Stomach (tissue), 9 donors: ENCODE results near the gene PSMD1. TPM values are rescaled to one million over a fixed set of nuclear protein-coding genes. Genes with fewer than 3 reads are reported as not detected.
A peak's percentile ranks its signal among the peaks of the same experiment; 100 is the strongest.

Experiments used
- DNase-seq, 2 donors: peaks; one replicate each; pipeline versions ENCODE4 v3.0.0 to v3.0.0-alpha.2; 2013 to 2019
- H3K27ac ChIP-seq, 5 donors: fragments of 200-600 bp in 4 of 5; sonication (generic) in 4 of 5; one replicate each; pipeline ENCODE4 v1.5.1; 2013 to 2019; ENCODE audit warnings: mild to moderate bottlenecking in 1 of 5, moderate library complexity in 1 of 5
- H3K27me3 ChIP-seq, 3 donors: fragments of 200-600 bp; sonication (generic); one replicate each; pipeline ENCODE4 v1.5.1; 2017 to 2019; ENCODE audit warnings: mixed run types in 1 of 3
- H3K36me3 ChIP-seq, 4 donors: fragments of 200-600 bp; sonication (generic); 1 replicate in 3 of 4; 2 replicates in 1 of 4; pipeline ENCODE4 v1.5.1; 2016 to 2019
- H3K4me1 ChIP-seq, 4 donors: fragments of 200-600 bp; sonication (generic); one replicate each; pipeline ENCODE4 v1.5.1; 2016 to 2019
- H3K4me3 ChIP-seq, 4 donors: fragments of 200-600 bp; sonication (generic) in 3 of 4; one replicate each; pipeline ENCODE4 v1.5.1; 2016 to 2019; ENCODE audit warnings: mild to moderate bottlenecking in 1 of 4
- H3K9me3 ChIP-seq, 4 donors: fragments of 200-600 bp; sonication (generic); one replicate each; pipeline ENCODE4 v1.5.1; 2016 to 2019
- EP300 ChIP-seq: sonication (generic); formaldehyde crosslinking; IDR thresholded peaks from one replicate; pipeline ENCODE4 v1.6.1; 2017; ENCODE audit warnings: antibody characterized with exemption
- POLR2A ChIP-seq, 4 donors: fragments of 450-650 bp; IDR thresholded peaks; one replicate each; pipeline ENCODE4 v1.6.1; 2016; ENCODE audit warnings: antibody characterized with exemption in 4 of 4, control low read depth in 2 of 4, mild to moderate bottlenecking in 1 of 4, moderate library complexity in 1 of 4
- POLR2AphosphoS5 ChIP-seq, 3 donors: sonication (generic); formaldehyde crosslinking; IDR thresholded peaks; one replicate each; pipeline ENCODE4 v1.6.1; 2016; ENCODE audit warnings: antibody characterized with exemption in 3 of 3
- WGBS, 5 donors: extraction: QIAGEN DNeasy Blood & Tissue Kit in 3 of 5; methylation state at CpG; one replicate each; pipeline versions ENCODE4 v1.1.5 to v1.1.7; 2013 to 2018; 5-methylcytosine and 5-hydroxymethylcytosine counted together
- intact Hi-C: fragments of 100-400 bp; cut with DNase I; formaldehyde crosslinking; loops from one replicate; pipeline ENCODE4 v1.15.1; 2023; ENCODE audit warnings: low total_unique reads
- polyA plus RNA-seq, 3 donors: library from polyadenylated mRNA; stranded (reverse); fragments of 200-250 nt; gene quantifications; one replicate each; pipeline ENCODE4 v1.2.3, GENCODE V29; 2013
- total RNA-seq, 5 donors: library from RNA; depleted of rRNA; stranded (reverse); fragments of >200 nt; gene quantifications; one replicate each; pipeline versions ENCODE4 v1.1.0 to v1.2.3, GENCODE V29; 2014 to 2016
- TF ChIP-seq, protein P1 (sequence below), 7 experiments: fragments of 450-650 bp in 4 of 7; fragments of 200-600 bp in 3 of 7; sonication (generic) in 3 of 7; IDR thresholded peaks; one replicate each; pipeline ENCODE4 v1.5.1; 2016 to 2019; ENCODE audit warnings: antibody characterized with exemption in 7 of 7, control low read depth in 2 of 7, mild to moderate bottlenecking in 1 of 7
- donor health status: healthy with polysubstance abuse.
- donor health status: Bipolar disorder and iron deficiency.
- donor health status: healthy.

The PSMD1 gene
- total and polyA plus RNA-seq, 8 donors, result 31.9 to 96.4 (median 45.6) TPM

- Histone ChIP-seq H3K4me1 (peaks cover 17 to 57% (median 36%) of the 10 kb centered on the region in 4 donors), H3K4me3 (peak within 1 kb of the TSS; percentile 45 to 61 (median 53)), H3K27me3 (peaks cover 3 to 67% (median 19%) of the 10 kb centered on the region in 3 donors), H3K9me3 (no peaks in the 10 kb centered on the region), H3K36me3 (peaks cover 0 to 7% (median 0%) of the 10 kb centered on the region in 4 donors), H3K27ac (peak within 1 kb of the TSS in 4 of 5 donors; percentile 58 to 81 (median 68))
- DNase-seq, result peak in 1 of 2 donors; percentile 69
- 1 to 10% (median 2%) methylated on average over 4 to 61 of the region's 61 CpGs for WGBS, 5 donors
- no peak for TF ChIP-seq EP300
- TF ChIP-seq POLR2A (IDR thresholded peaks at IDR 0.05), result no peak
- TF ChIP-seq POLR2AphosphoS5 (IDR thresholded peaks at IDR 0.05), result no peak
- TF ChIP-seq, protein P1, sequence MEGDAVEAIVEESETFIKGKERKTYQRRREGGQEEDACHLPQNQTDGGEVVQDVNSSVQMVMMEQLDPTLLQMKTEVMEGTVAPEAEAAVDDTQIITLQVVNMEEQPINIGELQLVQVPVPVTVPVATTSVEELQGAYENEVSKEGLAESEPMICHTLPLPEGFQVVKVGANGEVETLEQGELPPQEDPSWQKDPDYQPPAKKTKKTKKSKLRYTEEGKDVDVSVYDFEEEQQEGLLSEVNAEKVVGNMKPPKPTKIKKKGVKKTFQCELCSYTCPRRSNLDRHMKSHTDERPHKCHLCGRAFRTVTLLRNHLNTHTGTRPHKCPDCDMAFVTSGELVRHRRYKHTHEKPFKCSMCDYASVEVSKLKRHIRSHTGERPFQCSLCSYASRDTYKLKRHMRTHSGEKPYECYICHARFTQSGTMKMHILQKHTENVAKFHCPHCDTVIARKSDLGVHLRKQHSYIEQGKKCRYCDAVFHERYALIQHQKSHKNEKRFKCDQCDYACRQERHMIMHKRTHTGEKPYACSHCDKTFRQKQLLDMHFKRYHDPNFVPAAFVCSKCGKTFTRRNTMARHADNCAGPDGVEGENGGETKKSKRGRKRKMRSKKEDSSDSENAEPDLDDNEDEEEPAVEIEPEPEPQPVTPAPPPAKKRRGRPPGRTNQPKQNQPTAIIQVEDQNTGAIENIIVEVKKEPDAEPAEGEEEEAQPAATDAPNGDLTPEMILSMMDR (IDR thresholded peaks at IDR 0.05), result no peak
- intact Hi-C loops, result no loop called here
Observed at GRCh38 chr2:231037202-231037730, 19.4 kb upstream of the PSMD1 start, which contains the start of gene C2orf72. C2orf72 (plus strand) TSS chr2:231037523; CDS start chr2:231037566, 43 bp downstream.

DNA sequence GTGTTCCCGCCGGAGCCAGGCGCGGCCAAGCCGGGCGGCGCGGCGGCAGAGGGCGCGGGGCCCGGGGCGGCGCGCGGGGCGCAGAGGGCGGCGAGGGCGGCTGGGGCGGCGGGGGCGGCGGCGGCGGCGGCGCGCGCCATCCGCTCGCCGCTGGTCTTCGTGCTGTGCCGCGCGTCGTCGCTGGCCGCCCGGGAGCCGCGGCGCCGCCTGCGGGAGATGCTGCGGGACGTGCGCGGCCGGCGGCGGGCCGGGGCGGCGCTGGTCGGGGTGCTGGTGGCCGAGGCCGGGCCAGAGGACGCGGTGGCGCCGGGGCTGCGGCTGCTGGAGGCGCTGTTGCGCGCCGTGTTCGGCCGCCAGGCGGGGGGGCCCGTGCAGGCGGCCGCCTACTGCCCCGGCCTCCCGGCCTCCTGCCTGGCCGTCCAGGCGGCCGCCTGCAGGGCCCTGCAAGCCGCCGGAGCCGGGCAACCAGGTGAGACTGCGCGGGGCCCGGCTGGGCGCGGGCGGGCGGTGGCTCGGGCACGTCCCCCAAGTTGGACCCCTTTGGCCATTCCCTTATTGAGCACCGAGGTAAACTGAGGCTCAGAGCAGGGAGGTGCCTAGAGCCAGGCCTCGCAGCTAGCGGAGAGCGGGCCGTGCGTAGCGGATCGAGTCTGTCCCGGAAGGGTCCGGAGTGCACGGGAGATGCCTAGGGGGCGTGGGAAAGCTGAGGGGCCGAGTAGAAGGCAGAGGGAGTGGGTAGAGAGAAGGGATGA, 18.8 kb upstream of the PSMD1 start:
- intact Hi-C loops, result no loop called here
- no peak for TF ChIP-seq POLR2AphosphoS5 (IDR thresholded peaks at IDR 0.05)
- TF ChIP-seq, protein P1 (IDR thresholded peaks at IDR 0.05), result peak in 1 of 7 experiments; percentile 9
- peaks cover 17 to 57% (median 36%) of the 10 kb centered on the region in 4 donors for H3K4me1 ChIP-seq
- peak overlapping the region in 4 of 5 donors; percentile 58 to 81 (median 68) for H3K27ac ChIP-seq
- peaks cover 0 to 7% (median 0%) of the 10 kb centered on the region in 4 donors for H3K36me3 ChIP-seq
- peak; percentile 67 to 76 for DNase-seq
- peaks cover 3 to 64% (median 19%) of the 10 kb centered on the region in 3 donors for H3K27me3 ChIP-seq
- peak overlapping the region; percentile 45 to 61 (median 53) for H3K4me3 ChIP-seq
- WGBS, 5 donors, result 1 to 3% (median 2%) methylated on average over 5 to 102 of the region's 104 CpGs
- no peaks in the 10 kb centered on the region for H3K9me3 ChIP-seq

DNA sequence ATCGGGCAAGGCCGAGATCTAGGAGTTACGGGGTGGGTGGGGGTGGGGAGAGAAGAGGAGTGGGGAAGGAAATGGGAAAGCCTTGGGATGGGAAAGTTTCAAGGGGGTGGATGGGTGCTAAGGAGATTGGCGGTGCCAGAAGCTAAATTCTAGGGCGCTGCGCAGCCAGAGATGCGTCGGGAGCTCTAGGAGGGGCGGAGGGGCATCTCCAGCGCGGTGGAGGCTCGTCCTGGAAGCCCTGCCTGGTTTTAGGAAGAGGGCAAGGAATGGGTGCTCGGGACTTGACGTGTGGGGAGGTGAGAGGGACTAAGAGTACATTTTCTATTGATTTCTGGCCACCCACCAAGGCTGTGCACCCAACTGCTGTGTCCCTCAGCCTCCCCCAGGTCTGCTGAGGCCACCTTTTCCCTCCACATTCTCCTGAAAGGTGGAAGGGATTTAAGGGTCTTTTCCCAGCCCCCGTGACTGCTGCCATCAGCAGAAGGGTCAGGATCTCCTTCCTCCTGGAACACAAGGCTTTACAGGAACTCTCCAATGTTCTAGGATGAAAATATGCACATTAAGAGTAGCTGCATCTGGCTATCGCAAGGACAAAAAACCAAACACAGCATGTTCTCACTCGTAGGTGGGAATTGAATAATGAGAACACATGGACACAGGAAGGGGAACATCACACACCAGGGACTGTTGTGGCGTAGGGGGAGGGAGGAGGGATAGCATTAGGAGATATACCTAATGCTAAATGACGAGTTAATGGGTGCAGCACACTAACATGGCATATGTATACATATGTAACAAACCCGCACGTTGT, 18.0 kb upstream of the PSMD1 start:
- H3K27me3 ChIP-seq, result peaks cover 3 to 57% (median 19%) of the 10 kb centered on the region in 3 donors

More for the DNA sequence above, 18.0 kb upstream of the PSMD1 start:
- H3K27ac ChIP-seq, result peak overlapping the region in 4 of 5 donors; percentile 33 to 71 (median 62)
- intact Hi-C loops, result no loop called here
- TF ChIP-seq POLR2AphosphoS5 (IDR thresholded peaks at IDR 0.05) (no peak), POLR2A (IDR thresholded peaks at IDR 0.05) (no peak), EP300 (no peak)
- TF ChIP-seq, protein P1 (IDR thresholded peaks at IDR 0.05), result no peak
- peaks cover 0 to 7% (median 0%) of the 10 kb centered on the region in 4 donors for H3K36me3 ChIP-seq
- no peaks in the 10 kb centered on the region for H3K9me3 ChIP-seq
- DNase-seq, result no peak
- H3K4me3 ChIP-seq, result peak overlapping the region; percentile 45 to 61 (median 53)
- 12 to 20% (median 19%) methylated on average over 21 of the region's 21 CpGs for WGBS, 5 donors
- peaks cover 17 to 57% (median 36%) of the 10 kb centered on the region in 4 donors for H3K4me1 ChIP-seq
